MM.1S (cell line): ENCODE data around the gene TRIM39.

Experiments used
- DNase-seq: peaks from one replicate; pipeline ENCODE4 v3.0.0-alpha.2; 2015
- H2AFZ ChIP-seq: fragments of 300-600 bp; sonication (generic); 2 replicates; pipeline ENCODE4 v1.6.0; 2016; ENCODE audit warnings: antibody characterized with exemption, low read length
- H3F3A ChIP-seq: fragments of 300-600 bp; sonication (generic); 2 replicates; pipeline ENCODE4 v1.6.1; 2016; ENCODE audit warnings: mild to moderate bottlenecking, antibody characterized with exemption, low read length, moderate library complexity, mixed read lengths; ENCODE audit not compliant: insufficient read depth
- H3K27ac ChIP-seq: fragments of 300-600 bp; sonication (generic); 2 replicates; pipeline ENCODE4 v1.5.1; 2016; ENCODE audit warnings: mild to moderate bottlenecking, low read length
- H3K27me3 ChIP-seq: fragments of 300-600 bp; sonication (generic); replicated peaks from 2 replicates; pipeline ENCODE4 v1.6.0; 2016; ENCODE audit warnings: low read length; ENCODE audit not compliant: insufficient read depth
- H3K36me3 ChIP-seq: fragments of 300-600 bp; sonication (generic); replicated peaks from 2 replicates; pipeline ENCODE4 v1.6.1; 2016; ENCODE audit warnings: mild to moderate bottlenecking, low read length, mixed read lengths; ENCODE audit not compliant: insufficient read depth
- H3K4me1 ChIP-seq: fragments of 300-600 bp; sonication (generic); 2 replicates; pipeline ENCODE4 v1.6.1; 2016; ENCODE audit warnings: low read length, mixed read lengths
- H3K4me2 ChIP-seq: fragments of 300-600 bp; sonication (generic); 2 replicates; pipeline ENCODE4 v1.6.0; 2016; ENCODE audit warnings: low read depth, low read length
- H3K4me3 ChIP-seq: fragments of 300-600 bp; sonication (generic); 2 replicates; pipeline ENCODE4 v1.5.1; 2016; ENCODE audit warnings: low read length, mixed read lengths
- H3K79me2 ChIP-seq: fragments of 300-600 bp; sonication (generic); 2 replicates; pipeline ENCODE4 v1.6.1; 2016; ENCODE audit warnings: mixed run types, low read length, mixed read lengths
- H3K9ac ChIP-seq: fragments of 300-600 bp; sonication (generic); 2 replicates; pipeline ENCODE4 v1.6.1; 2016; ENCODE audit warnings: low read length, mixed read lengths
- H3K9me2 ChIP-seq: fragments of 300-600 bp; sonication (generic); replicated peaks from 2 replicates; pipeline ENCODE4 v1.6.1; 2016; ENCODE audit warnings: mild to moderate bottlenecking, low read length, mixed read lengths; ENCODE audit not compliant: insufficient read depth
- H3K9me3 ChIP-seq: fragments of 300-600 bp; sonication (generic); replicated peaks from 2 replicates; pipeline ENCODE4 v1.6.1; 2016; ENCODE audit warnings: mild to moderate bottlenecking, low read length, mixed read lengths; ENCODE audit not compliant: insufficient read depth
- H4K20me1 ChIP-seq: fragments of 300-600 bp; sonication (generic); 2 replicates; pipeline ENCODE4 v1.6.1; 2016; ENCODE audit warnings: mild to moderate bottlenecking, low read length, moderate library complexity, mixed read lengths; ENCODE audit not compliant: insufficient read depth
- CTCF ChIP-seq: fragments of 300-600 bp; sonication (generic); IDR thresholded peaks from 2 replicates; pipeline ENCODE4 v1.5.1; 2016; ENCODE audit warnings: antibody characterized with exemption, low read length, mixed read lengths
- EZH2 ChIP-seq: fragments of 300-600 bp; sonication (generic); optimal IDR thresholded peaks from 2 replicates; pipeline ENCODE3; 2017; ENCODE audit warnings: low read depth, mild to moderate bottlenecking, antibody characterized with exemption, low read length, mixed read lengths
- EZH2phosphoT487 ChIP-seq: fragments of 300-600 bp; sonication (generic); IDR thresholded peaks from 2 replicates; pipeline ENCODE4 v1.6.1; 2018; ENCODE audit warnings: antibody characterized with exemption, low read length

The TRIM39 gene

GRCh38 chr6:30344868-30345671 lies 18.3 kb downstream of the TRIM39 start, which contains the start of gene RPP21:
TSS of gene RPP21 (plus strand) at chr6:30345156. CDS start at chr6:30345172, 16 bp downstream.
- Histone ChIP-seq H3K9ac (peak within 1 kb of the TSS; percentile 91), H3K36me3 (no peaks in the 10 kb centered on the region), H3F3A (no peaks in the 10 kb centered on the region), H3K27ac (peak within 1 kb of the TSS; percentile 59; the same call in 1 of the 2 replicates), H3K4me3 (peak within 1 kb of the TSS; percentile 98), H4K20me1 (no peaks in the 10 kb centered on the region), H3K79me2 (peaks cover 9% of the 10 kb centered on the region; the same call in 1 of the 2 replicates), H3K9me3 (no peaks in the 10 kb centered on the region), H3K9me2 (no peaks in the 10 kb centered on the region), H3K27me3 (no peaks in the 10 kb centered on the region), H3K4me1 (peaks cover 12% of the 10 kb centered on the region; the same call in 1 of the 2 replicates), H2AFZ (peak within 1 kb of the TSS; percentile 98), H3K4me2 (peak within 1 kb of the TSS; percentile 67)
- TF ChIP-seq CTCF (no peak), EZH2 (no peak)
- peak; percentile 84 for DNase-seq

DNA sequence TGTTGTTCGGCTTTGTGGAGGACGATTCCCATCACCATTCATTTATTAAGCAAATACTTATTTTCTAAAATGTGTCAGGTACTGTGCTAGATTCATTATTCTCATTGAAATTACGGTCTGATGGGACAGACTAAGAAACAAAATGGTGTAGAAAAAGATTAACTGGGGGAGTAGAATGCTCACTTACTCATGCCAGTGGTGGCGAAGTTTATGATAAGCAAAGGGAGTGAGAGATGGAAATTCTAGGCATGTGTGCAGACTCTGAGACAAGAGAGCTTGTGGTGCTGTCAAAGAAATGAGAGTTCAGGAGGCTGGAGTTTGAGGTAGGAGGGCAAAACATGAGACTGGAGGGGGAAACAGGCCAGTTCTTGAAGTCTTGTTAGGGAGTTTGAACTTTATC lies 19.1 kb downstream of the TRIM39 start:
- peak overlapping the region; percentile 67 for H3K4me2 ChIP-seq
- no peak overlapping the region for H2AFZ ChIP-seq
- H3K27me3 ChIP-seq = no peaks in the 10 kb centered on the region
- peak overlapping the region; percentile 91; the same call in 1 of the 2 replicates for H3K9ac ChIP-seq
- TF ChIP-seq EZH2 = no peak
- TF ChIP-seq EZH2phosphoT487 = no peak
- TF ChIP-seq CTCF = no peak
- H3F3A ChIP-seq = no peaks in the 10 kb centered on the region
- peak overlapping the region; percentile 98 for H3K4me3 ChIP-seq
- H3K9me2 ChIP-seq = no peaks in the 10 kb centered on the region
- no peak for DNase-seq
- no peaks in the 10 kb centered on the region for H3K9me3 ChIP-seq
- H3K36me3 ChIP-seq = no peaks in the 10 kb centered on the region
- no peak overlapping the region for H3K27ac ChIP-seq
- peaks cover 9% of the 10 kb centered on the region; the same call in 1 of the 2 replicates for H3K79me2 ChIP-seq
- no peaks in the 10 kb centered on the region for H4K20me1 ChIP-seq
- peaks cover 12% of the 10 kb centered on the region; the same call in 1 of the 2 replicates for H3K4me1 ChIP-seq

- no peak overlapping the region for H3K27ac ChIP-seq
- TF ChIP-seq EZH2 (no peak), EZH2phosphoT487 (no peak), CTCF (no peak)
Observed at GRCh38 chr6:30348957-30349356, 22.2 kb downstream of the TRIM39 start.

More at GRCh38 chr6:30348957-30349356, 22.2 kb downstream of the TRIM39 start:
- no peaks in the 10 kb centered on the region for H3K9me3 ChIP-seq
- peaks cover 12% of the 10 kb centered on the region; the same call in 1 of the 2 replicates for H3K4me1 ChIP-seq
- H3K4me3 ChIP-seq = no peak overlapping the region
- H3K36me3 ChIP-seq = no peaks in the 10 kb centered on the region
- peaks cover 9% of the 10 kb centered on the region; the same call in 1 of the 2 replicates for H3K79me2 ChIP-seq
- H3K27me3 ChIP-seq = no peaks in the 10 kb centered on the region
- no peaks in the 10 kb centered on the region for H3K9me2 ChIP-seq
- no peaks in the 10 kb centered on the region for H3F3A ChIP-seq
- no peaks in the 10 kb centered on the region for H4K20me1 ChIP-seq
- H3K4me2 ChIP-seq = no peak overlapping the region
- H3K9ac ChIP-seq = no peak overlapping the region
- H2AFZ ChIP-seq = no peak overlapping the region
- DNase-seq = no peak
